ENCODE results near the gene L1TD1.
"Not testable (repeated sequence)": the region's sequence is repeated elsewhere in the genome, so short reads cannot be mapped to it uniquely, and the experiment has no call there.

The L1TD1 gene

GRCh38 chr1:62194651-62195544, at the start of gene L1TD1:
TSS of gene L1TD1 (plus strand) at chr1:62194849. CDS start at chr1:62206629, 11,780 bp downstream.
- no peak for DNase-seq

- no peak for DNase-seq
Measured at GRCh38 chr1:62159940-62160348, 34.7 kb upstream of the L1TD1 start.

- no peak for DNase-seq
Measured at GRCh38 chr1:62161711-62162110, 32.9 kb upstream of the L1TD1 start.

DNA sequence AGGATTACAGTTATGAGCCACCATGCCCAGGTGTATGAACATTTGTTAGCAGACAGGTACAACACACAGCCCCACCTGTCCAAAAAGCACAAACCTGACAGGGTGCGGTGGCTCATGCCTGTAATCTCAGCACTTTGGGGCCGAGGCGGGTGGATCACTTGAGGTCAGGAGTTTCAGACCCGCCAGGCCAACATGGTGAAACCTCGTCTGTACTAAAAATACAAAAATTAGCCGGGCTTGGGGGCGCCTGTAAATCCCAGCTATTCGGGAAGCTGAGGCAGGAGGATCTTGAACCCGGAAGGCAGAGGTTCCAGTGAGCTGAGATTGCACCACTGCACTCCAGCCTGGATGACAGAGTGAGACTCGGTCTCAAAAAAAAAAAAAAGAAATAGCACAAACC, 24.3 kb upstream of the L1TD1 start:
- DNase-seq, result not testable (repeated sequence)

DNA sequence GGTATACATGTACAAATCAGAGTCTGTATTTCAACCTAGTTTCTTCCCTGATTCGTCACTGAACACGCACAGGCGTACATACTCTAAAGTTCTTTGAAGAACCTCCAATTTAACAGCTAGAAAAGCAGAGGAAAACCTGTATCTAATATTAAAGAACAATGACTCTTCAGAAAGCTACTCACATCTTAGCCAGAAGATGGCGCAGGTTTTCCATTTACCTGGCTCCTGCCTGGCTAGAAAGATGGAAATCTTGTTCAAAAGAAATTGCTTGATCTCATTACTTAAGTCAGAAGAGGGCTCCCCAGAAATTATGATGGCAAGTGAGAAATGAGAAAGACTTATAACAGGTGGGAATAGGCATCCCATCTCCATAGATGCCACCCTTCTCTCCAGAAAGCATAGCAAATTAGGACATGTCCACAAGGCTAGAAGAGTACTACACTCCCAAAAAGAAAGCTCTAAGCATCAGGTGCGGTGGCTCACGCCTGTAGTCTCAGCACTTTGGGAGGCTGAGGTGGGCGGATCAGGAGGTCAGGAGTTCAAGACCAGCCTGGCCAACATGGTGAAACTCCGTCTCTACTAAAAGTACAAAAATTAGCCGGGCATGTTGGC, 19.0 kb upstream of the L1TD1 start:
- DNase-seq, result peak; percentile 38

DNA sequence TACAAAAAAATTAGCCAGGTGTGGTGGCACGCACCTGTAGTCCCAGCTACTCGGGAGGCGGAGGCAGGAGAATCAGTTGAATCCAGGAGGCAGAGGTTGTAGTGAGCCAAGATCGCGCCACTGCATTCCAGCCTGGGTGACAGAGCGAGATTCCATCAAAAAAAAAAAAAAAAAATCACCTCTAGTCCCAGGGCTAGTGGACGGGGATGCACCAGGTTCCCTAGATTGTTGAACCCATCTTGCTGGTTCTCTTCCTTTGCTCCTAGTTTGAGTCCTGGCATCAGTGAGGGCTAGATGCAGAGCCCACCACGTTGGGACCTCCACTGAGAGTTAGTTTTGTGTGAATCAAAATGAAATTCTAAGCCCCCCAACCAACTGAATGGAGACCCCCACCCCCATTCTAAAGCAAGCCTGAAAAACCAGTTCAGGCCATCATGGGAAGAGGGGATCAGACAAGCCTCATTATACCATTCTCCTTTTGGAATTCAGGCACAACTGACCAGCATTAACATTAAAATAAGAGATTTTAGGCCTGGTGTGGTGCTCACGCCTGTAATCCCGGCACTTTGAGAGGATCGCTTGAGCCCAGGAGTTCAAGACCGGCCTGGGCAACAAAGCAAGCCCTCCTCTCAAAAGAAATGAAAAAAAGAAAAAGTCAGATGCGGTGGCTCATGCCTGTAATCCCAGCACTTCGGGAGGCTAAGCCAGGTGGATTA, 17.9 kb upstream of the L1TD1 start:
- DNase-seq, result no peak

DNA sequence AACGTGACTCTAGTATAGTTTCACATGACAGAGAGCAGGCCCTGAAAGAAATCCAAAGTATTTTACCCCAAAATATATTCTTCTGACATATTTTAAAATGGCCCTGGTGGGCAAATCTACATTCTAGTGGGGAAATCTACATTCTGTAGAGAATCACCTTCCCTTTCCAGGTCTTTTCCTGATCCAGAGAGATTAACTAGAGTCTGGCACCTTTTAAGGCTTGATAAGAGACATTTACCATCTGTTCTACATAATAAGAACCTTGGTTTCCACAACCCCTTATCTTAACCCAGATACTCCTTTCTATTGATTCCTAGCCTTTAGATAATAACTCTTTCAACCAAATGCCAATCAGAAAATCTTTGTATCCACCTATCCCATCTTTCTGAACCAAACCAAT, 17.0 kb upstream of the L1TD1 start:
- no peak for DNase-seq

- DNase-seq, result no peak
Measured at GRCh38 chr1:62178372-62178771, 16.3 kb upstream of the L1TD1 start.

DNA sequence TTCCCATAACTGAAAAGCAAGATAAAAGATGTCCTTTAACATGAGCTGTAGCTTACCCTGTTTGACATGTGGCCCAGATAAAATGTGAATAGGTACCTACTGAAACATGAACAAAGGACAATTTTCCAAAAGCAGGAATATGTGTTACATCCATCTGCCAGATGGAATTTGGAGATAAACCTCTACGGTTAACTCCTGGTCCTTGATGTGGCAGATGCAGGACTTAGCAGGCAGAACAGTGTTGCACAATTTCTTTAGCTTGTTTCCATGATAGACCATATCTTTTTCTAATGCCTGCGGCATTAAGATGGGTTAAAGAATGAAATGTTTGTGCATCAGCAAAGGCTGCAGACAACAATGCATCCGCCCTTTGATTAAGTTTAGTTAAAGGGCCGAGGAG, 14.6 kb upstream of the L1TD1 start:
- not testable (repeated sequence) for DNase-seq

DNA sequence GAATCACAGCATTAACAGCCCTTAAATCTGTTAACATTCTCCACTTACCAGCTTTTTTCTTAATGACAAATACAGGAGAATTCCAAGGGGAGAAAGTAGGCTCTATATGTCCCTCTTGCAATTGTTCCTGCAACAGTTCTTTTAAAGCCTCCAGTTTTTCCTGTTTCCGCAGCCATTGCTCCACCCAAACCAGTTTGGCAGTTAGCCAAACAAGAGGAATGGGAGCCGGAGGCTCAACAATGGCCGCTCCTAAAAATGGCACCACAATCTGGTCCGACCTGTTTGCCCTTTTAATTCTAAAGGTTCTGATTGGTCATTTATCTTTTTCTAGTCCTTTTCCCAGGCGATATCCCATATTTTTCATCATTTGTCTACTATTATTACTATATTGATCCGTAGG, 14.0 kb upstream of the L1TD1 start:
- peak; percentile 79 for DNase-seq

DNA sequence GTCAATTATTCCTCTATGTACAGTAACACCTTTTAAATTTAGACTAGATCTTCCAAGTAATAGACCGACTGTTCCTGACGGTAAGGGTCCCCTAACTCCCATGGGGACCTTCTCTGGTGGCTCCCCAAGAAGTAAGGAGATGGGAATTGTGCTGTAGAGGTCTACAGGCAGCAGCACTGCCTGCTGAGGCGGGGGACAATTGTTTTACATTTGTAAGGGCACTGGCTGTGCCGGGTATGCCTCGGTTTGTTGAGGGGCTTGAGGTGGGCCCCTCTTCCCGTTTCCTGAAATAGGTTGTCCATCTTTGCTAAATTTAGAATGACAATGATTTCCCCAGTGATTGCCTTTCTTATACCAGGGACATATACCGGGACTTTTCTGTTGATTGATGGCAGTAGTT, 13.1 kb upstream of the L1TD1 start:
- no peak for DNase-seq

DNA sequence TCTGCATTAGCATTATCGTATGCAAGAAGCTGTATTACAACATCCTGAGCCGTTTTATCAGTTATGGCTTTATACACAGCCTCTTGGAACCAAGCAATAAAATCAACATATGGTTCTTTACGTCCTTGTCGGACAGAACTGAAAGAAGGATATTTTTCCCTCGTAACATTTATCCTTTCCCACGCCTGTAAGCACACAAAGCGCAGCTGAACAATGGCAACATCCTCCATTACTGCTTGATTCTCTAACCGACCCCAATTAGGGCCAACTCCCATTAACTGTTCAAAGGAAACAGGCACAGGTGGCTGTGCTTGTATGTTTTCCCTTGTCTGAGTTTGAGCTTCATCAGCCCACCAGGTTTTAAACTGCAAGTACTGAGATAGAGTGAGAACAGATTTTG, 12.5 kb upstream of the L1TD1 start:
- DNase-seq, result peak; percentile 51

GRCh38 chr1:62183164-62184020, 11.3 kb upstream of the L1TD1 start:
- not testable (repeated sequence) for DNase-seq

DNA sequence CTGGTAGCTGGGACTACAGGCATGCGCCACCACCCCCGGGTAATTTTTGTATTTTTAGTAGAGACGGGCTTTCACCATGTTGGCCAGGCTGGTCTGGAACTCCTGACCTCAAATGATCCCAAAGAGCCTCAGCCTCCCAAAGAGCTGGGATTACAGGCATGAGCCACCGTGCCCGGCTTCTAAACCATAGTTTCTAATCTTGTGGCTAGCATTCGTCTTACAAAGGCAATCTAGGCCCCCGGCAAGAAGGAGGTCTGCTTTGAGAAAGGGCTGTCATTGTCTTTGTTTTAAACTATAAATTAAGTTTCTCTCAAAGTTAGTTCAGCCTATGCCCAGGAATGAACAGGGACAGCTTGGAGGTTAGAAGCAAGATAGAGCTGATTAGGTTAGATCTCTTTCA, 10.3 kb upstream of the L1TD1 start:
- no peak for DNase-seq

DNA sequence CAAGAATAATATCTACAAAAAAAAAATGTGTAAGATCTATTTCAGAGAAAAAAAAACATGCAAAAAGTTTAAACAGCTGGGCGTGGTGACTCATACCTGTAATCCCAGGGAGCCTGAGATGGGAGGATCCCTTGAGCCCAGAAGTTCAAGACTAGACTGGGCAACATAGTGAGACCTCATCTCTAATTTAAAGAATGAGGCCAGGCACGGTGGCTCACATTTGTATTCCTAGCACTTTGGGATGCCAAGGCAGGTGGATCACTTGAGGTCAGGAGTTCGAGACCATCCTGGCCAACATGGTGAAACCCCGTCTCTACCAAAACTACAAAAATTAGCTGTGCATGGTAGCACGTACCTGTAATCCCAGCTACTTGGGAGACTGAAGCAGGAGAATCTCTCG, 9.4 kb upstream of the L1TD1 start:
- DNase-seq, result not testable (repeated sequence)

DNA sequence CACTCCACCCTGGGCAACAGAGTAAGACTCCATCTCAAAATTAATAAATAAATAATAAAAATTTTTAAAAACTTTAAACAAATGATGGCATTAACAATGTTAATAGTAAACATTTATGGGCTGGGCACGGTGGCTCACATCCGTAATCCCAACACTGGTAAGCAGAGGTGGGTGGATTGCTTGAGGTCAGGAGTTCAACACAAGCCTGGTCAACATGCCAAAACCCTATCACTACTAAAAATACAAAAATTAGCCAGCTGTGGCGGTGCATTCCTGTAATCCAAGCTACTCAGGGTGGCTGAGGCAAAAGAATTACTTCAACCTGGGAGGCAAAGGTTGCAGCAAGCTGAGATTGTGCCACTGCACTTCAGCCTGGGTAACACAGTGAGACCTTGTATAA, 9.0 kb upstream of the L1TD1 start:
- DNase-seq, result no peak

DNA sequence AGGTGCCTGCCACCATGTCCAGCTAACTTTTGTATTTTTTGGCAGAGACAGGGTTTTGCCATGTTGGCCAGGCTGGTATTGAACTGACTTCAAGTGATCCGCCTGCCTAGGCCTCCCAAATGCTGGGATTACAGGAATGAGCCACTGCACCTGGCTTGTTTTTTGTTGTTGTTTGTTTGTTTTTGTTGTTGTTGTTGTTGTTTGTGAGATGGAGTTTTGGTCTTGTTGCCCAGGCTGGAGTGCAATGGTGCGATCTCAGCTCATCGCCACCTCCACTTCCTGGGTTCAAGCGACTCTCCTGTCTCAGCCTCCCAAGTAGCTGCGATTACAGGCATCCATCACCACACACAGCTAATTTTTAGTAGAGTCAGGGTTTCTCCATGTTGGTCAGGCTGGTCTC, 7.1 kb upstream of the L1TD1 start:
- no peak for DNase-seq

DNA sequence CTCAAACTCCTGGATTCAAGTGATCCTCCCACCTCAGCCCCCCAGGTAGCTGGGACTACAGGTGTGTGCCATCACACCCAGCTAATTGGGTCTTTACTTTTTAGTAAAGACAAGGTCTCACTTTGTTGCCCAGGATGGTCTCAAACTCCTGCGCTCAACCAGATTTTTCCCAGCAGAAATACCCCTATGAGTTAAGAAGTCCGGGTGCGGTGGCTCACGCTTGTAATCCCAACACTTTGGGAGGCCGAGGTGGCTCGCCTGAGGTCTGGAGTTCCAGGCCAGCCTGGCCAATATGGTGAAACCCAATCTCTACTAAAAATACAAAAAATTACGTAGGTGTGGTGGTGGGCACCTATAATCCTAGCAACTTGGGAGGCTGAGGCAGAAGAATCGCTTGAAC, 6.5 kb upstream of the L1TD1 start:
- no peak for DNase-seq

DNA sequence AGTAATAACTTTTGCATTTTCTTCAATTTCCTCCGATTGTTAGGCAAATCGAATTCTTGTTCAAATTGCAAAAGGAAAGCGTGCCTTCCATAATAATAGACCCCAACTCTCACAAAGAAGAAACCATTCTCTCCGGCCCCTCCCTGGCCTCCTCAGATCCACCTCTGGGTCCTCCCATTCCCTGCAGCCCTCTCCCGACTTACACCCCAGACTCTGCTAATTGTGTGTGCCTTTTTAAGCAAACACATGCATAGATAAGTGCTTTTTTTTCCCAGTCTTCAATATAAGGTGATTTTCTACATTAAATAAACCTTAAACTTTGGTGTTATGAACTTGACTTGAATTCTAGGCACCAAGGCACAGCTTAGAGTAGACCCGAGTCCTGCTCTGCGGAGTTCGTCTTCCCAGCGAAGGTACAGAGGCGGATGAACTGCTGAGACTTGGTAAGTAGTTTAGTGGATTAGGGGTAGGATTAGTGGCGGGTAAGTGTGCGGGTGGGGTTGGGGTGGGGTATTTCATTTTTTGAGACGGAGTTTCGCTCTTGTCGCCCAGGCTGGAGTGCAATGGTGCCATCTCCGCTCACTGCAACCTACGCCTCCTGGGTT, 1.5 kb downstream of the L1TD1 start:
- DNase-seq, result no peak

- DNase-seq, result no peak
Measured at GRCh38 chr1:62198069-62198780, 3.6 kb downstream of the L1TD1 start.

DNA sequence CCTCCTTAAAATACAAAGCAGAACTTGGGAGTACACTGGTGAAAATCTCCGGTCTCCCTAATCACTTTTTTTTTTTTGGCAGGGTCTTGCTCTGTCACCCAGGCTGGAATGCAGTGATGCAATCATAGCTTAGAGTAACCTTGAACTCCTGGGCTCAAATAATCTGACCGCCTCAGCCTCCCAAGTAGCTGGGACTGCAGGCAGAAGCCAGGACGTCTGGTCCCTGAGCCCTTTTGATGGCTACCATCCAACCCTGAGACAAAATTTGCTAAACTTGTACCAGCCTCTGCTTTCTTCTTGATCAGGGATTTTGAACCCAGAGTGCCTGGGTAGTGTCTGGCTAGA, 4.1 kb downstream of the L1TD1 start:
- DNase-seq, result no peak

- DNase-seq, result no peak
Measured at GRCh38 chr1:62207187-62207586, 12.5 kb downstream of the L1TD1 start.
